Measurements from ENCODE around the gene TPRN.

TPRN gene

DNA sequence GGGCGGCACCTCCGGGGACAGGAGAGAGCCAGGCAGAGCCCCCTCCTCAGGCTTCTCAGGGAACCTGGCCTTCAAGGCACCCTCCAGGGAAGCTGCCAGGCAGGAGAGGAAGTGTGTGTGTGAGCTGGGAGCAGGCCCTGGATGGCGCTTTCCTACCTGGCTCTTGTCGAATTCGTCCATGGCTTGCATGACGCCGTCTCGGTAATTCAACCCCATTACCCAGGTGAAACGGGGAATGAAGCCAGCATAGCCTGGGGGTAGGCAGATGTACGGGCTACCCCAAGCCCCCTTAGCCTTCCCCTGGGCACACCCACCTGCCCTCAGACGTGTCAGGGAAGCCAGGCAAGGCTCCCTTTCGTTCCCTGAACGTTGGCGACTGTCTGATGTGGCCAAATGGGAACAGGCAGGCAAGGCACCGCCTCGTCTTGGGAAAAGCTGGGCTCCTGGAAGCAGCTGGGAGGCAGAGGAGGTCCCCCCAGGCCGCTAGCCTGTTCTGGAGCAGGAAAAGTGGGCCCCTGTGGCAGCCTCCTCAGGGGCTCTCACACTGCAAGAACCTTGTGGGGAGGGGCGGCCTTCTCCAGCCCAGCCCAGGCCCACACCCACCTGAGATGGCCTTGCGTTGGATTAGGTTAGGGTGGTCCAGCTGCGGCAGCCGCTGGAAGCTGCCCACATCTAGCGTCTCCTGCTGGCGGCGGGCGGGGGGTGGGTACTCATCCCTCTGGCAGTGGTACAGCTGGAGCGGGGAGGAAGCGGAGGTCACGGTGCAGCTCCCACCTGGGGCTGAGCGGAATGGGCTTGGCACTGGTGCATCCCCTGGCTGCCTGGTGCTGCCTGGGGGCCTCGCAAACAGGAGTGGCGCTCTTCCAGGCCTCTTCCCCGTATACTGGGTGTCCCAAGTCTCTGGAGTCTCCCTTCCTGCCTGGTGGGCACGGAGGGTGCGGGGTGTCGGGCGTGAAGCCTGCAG, 44.2 kb upstream of the TPRN start:
- no peak for TF ChIP-seq RAD21 (IDR thresholded peaks at IDR 0.05; ENCODE audit: low read depth)
- TF ChIP-seq ZBTB7A (IDR thresholded peaks at IDR 0.05; ENCODE audit: low read depth): no peak
- TF ChIP-seq, protein P1, sequence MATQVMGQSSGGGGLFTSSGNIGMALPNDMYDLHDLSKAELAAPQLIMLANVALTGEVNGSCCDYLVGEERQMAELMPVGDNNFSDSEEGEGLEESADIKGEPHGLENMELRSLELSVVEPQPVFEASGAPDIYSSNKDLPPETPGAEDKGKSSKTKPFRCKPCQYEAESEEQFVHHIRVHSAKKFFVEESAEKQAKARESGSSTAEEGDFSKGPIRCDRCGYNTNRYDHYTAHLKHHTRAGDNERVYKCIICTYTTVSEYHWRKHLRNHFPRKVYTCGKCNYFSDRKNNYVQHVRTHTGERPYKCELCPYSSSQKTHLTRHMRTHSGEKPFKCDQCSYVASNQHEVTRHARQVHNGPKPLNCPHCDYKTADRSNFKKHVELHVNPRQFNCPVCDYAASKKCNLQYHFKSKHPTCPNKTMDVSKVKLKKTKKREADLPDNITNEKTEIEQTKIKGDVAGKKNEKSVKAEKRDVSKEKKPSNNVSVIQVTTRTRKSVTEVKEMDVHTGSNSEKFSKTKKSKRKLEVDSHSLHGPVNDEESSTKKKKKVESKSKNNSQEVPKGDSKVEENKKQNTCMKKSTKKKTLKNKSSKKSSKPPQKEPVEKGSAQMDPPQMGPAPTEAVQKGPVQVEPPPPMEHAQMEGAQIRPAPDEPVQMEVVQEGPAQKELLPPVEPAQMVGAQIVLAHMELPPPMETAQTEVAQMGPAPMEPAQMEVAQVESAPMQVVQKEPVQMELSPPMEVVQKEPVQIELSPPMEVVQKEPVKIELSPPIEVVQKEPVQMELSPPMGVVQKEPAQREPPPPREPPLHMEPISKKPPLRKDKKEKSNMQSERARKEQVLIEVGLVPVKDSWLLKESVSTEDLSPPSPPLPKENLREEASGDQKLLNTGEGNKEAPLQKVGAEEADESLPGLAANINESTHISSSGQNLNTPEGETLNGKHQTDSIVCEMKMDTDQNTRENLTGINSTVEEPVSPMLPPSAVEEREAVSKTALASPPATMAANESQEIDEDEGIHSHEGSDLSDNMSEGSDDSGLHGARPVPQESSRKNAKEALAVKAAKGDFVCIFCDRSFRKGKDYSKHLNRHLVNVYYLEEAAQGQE (IDR thresholded peaks at IDR 0.05; ENCODE audit: low read depth): no peak
- TF ChIP-seq YY1 (IDR thresholded peaks at IDR 0.05; ENCODE audit: low read depth): no peak
- TF ChIP-seq CEBPB (IDR thresholded peaks at IDR 0.05): no peak
- no peak for TF ChIP-seq NFIC (IDR thresholded peaks at IDR 0.05)
- no peak for TF ChIP-seq FOXM1 (IDR thresholded peaks at IDR 0.05; ENCODE audit: borderline replicate concordance, low read depth)
- no peak for TF ChIP-seq TEAD4 (IDR thresholded peaks at IDR 0.05)
- TF ChIP-seq TAF1 (IDR thresholded peaks at IDR 0.05; ENCODE audit: low read depth): no peak
- no peak for TF ChIP-seq TCF12 (IDR thresholded peaks at IDR 0.05; ENCODE audit: low read depth)
- no peak for TF ChIP-seq EP300 (IDR thresholded peaks at IDR 0.05; ENCODE audit: borderline replicate concordance)
- no peak for TF ChIP-seq EGR1 (IDR thresholded peaks at IDR 0.05)
- TF ChIP-seq, protein P2, sequence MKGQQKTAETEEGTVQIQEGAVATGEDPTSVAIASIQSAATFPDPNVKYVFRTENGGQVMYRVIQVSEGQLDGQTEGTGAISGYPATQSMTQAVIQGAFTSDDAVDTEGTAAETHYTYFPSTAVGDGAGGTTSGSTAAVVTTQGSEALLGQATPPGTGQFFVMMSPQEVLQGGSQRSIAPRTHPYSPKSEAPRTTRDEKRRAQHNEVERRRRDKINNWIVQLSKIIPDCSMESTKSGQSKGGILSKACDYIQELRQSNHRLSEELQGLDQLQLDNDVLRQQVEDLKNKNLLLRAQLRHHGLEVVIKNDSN (IDR thresholded peaks at IDR 0.05): no peak
- TF ChIP-seq MAX (IDR thresholded peaks at IDR 0.05): no peak

- peak; percentile 27; the same call in 1 of the 2 replicates for TF ChIP-seq YY1 (IDR thresholded peaks at IDR 0.05; ENCODE audit: low read depth)
- TF ChIP-seq TEAD4 (IDR thresholded peaks at IDR 0.05): no peak
- TF ChIP-seq TCF12 (IDR thresholded peaks at IDR 0.05; ENCODE audit: low read depth): 0 out of 2 replicates have a peak, but pooled peaks have one; percentile 14
- 0 out of 2 replicates have a peak, but pooled peaks have one; percentile 6 for TF ChIP-seq EP300 (IDR thresholded peaks at IDR 0.05; ENCODE audit: borderline replicate concordance)
These were observed 43.3 kb upstream of the TPRN start for GRCh38 chr9:137243626-137244485.

GRCh38 chr9:137242269-137243203, 42.0 kb upstream of the TPRN start:
- TF ChIP-seq ZBTB7A (IDR thresholded peaks at IDR 0.05; ENCODE audit: low read depth): no peak
- TF ChIP-seq CREB1 (IDR thresholded peaks at IDR 0.05; ENCODE audit: low read depth): no peak
- TF ChIP-seq, protein P2 (IDR thresholded peaks at IDR 0.05): no peak
- TF ChIP-seq MAX (IDR thresholded peaks at IDR 0.05): no peak
- TF ChIP-seq RAD21 (IDR thresholded peaks at IDR 0.05; ENCODE audit: low read depth): no peak
- TF ChIP-seq EGR1 (IDR thresholded peaks at IDR 0.05): no peak
- TF ChIP-seq, protein P1 (IDR thresholded peaks at IDR 0.05; ENCODE audit: low read depth): no peak
- no peak for TF ChIP-seq TAF1 (IDR thresholded peaks at IDR 0.05; ENCODE audit: low read depth)
- TF ChIP-seq NFIC (IDR thresholded peaks at IDR 0.05): no peak

- TF ChIP-seq ZBTB7A (IDR thresholded peaks at IDR 0.05; ENCODE audit: low read depth): no peak
- TF ChIP-seq EP300 (IDR thresholded peaks at IDR 0.05; ENCODE audit: borderline replicate concordance): no peak
- TF ChIP-seq MAX (IDR thresholded peaks at IDR 0.05): no peak
- no peak for TF ChIP-seq TAF1 (IDR thresholded peaks at IDR 0.05; ENCODE audit: low read depth)
These were observed 41.1 kb upstream of the TPRN start for GRCh38 chr9:137241490-137242268.
